ENCODE data around the gene ACTL8. TPM values are rescaled to one million over a fixed set of nuclear protein-coding genes. Genes with fewer than 3 reads are reported as not detected.

Gene ACTL8
- total RNA-seq, 1 donor from 2014 or later, result not detected

DNA sequence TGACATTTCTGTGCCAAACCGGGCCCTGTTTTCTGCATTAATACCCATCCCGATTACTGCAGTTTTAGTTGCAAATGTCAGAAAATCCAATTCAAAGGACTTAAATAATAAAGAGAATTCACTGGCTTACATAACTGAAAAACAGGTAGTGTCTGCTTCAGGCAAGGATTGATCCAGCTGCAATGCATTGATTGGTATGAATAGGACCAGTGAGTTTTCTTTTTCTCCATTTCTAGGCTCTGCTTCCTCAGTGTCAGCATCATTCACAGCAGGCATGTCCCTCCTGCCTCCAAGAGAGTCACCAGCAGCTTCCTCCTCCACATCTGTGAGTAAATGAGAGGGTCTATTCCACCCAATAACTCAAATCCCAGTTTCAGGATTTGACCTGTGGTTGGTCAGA, 33.7 kb upstream of the ACTL8 start:
- no peak overlapping the region for H3K4me3 ChIP-seq (ENCODE audit: low read length in 3 of 3)
- H3K36me3 ChIP-seq (ENCODE audit: control insufficient read depth in 3 of 3, insufficient read depth in 3 of 3, low read length in 3 of 3), result no peaks in the 10 kb centered on the region
- no peaks in the 10 kb centered on the region for H3K9me3 ChIP-seq (ENCODE audit: control insufficient read depth in 3 of 3, low read length in 3 of 3)
- H3K4me1 ChIP-seq (ENCODE audit: control insufficient read depth in 3 of 3, insufficient read depth in 3 of 3, low read length in 3 of 3), result no peaks in the 10 kb centered on the region
- no peak overlapping the region for H3K9ac ChIP-seq (ENCODE audit: low read depth in 1 of 3, low read length in 3 of 3)
- no peak overlapping the region for H3K27ac ChIP-seq (ENCODE audit: low read depth, low read length)
- peaks cover 6 to 21% (median 12%) of the 10 kb centered on the region in 3 donors for H3K27me3 ChIP-seq (ENCODE audit: control insufficient read depth in 3 of 3, insufficient read depth in 3 of 3, low read length in 3 of 3)

- H3K27me3 ChIP-seq (ENCODE audit: control insufficient read depth in 3 of 3, insufficient read depth in 3 of 3, low read length in 3 of 3), result peaks cover 6 to 10% (median 8%) of the 10 kb centered on the region in 3 donors
- H3K27ac ChIP-seq (ENCODE audit: low read depth, low read length), result no peak overlapping the region
Measured at GRCh38 chr1:17723684-17724083, 31.4 kb upstream of the ACTL8 start.

DNA sequence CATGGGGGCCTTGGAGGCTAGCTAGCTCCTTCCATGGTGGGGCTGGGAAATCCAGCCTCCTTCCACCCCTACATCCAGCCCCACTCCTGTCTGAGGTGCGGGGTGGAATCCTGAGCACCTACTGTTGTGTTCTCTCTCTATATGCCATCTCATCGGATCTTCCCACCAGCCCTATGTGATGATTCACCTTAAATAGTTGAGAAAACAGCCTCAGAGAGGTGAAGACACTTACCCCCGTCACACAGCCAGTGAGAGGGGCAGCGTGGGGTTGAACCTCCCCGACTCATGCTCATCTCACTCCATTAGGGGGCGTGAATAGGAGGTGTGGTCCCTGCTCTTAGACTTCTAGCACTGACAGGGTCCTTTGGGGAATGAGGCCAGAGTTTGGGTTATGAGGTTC, 31.0 kb upstream of the ACTL8 start:
- H3K27me3 ChIP-seq (ENCODE audit: control insufficient read depth in 3 of 3, insufficient read depth in 3 of 3, low read length in 3 of 3), result peaks cover 6 to 12% (median 11%) of the 10 kb centered on the region in 3 donors
- H3K9me3 ChIP-seq (ENCODE audit: control insufficient read depth in 3 of 3, low read length in 3 of 3), result no peaks in the 10 kb centered on the region
- H3K4me3 ChIP-seq (ENCODE audit: low read length in 3 of 3), result no peak overlapping the region
- no peaks in the 10 kb centered on the region for H3K4me1 ChIP-seq (ENCODE audit: control insufficient read depth in 3 of 3, insufficient read depth in 3 of 3, low read length in 3 of 3)
- H3K36me3 ChIP-seq (ENCODE audit: control insufficient read depth in 3 of 3, insufficient read depth in 3 of 3, low read length in 3 of 3), result no peaks in the 10 kb centered on the region
- no peak overlapping the region for H3K27ac ChIP-seq (ENCODE audit: low read depth, low read length)
- H3K9ac ChIP-seq (ENCODE audit: low read depth in 1 of 3, low read length in 3 of 3), result no peak overlapping the region

More at GRCh38 chr1:17723684-17724083, 31.4 kb upstream of the ACTL8 start:
- Histone ChIP-seq H3K4me1 (ENCODE audit: control insufficient read depth in 3 of 3, insufficient read depth in 3 of 3, low read length in 3 of 3) (no peaks in the 10 kb centered on the region), H3K9me3 (ENCODE audit: control insufficient read depth in 3 of 3, low read length in 3 of 3) (no peaks in the 10 kb centered on the region), H3K9ac (ENCODE audit: low read depth in 1 of 3, low read length in 3 of 3) (no peak overlapping the region), H3K4me3 (ENCODE audit: low read length in 3 of 3) (no peak overlapping the region), H3K36me3 (ENCODE audit: control insufficient read depth in 3 of 3, insufficient read depth in 3 of 3, low read length in 3 of 3) (no peaks in the 10 kb centered on the region)

GRCh38 chr1:17725084-17725719, 29.9 kb upstream of the ACTL8 start:
- Histone ChIP-seq H3K27ac (ENCODE audit: low read depth, low read length) (no peak overlapping the region), H3K4me3 (ENCODE audit: low read length in 3 of 3) (no peak overlapping the region), H3K9ac (ENCODE audit: low read depth in 1 of 3, low read length in 3 of 3) (no peak overlapping the region), H3K36me3 (ENCODE audit: control insufficient read depth in 3 of 3, insufficient read depth in 3 of 3, low read length in 3 of 3) (no peaks in the 10 kb centered on the region), H3K27me3 (ENCODE audit: control insufficient read depth in 3 of 3, insufficient read depth in 3 of 3, low read length in 3 of 3) (peaks cover 6 to 19% (median 14%) of the 10 kb centered on the region in 3 donors), H3K9me3 (ENCODE audit: control insufficient read depth in 3 of 3, low read length in 3 of 3) (no peaks in the 10 kb centered on the region), H3K4me1 (ENCODE audit: control insufficient read depth in 3 of 3, insufficient read depth in 3 of 3, low read length in 3 of 3) (no peaks in the 10 kb centered on the region)

DNA sequence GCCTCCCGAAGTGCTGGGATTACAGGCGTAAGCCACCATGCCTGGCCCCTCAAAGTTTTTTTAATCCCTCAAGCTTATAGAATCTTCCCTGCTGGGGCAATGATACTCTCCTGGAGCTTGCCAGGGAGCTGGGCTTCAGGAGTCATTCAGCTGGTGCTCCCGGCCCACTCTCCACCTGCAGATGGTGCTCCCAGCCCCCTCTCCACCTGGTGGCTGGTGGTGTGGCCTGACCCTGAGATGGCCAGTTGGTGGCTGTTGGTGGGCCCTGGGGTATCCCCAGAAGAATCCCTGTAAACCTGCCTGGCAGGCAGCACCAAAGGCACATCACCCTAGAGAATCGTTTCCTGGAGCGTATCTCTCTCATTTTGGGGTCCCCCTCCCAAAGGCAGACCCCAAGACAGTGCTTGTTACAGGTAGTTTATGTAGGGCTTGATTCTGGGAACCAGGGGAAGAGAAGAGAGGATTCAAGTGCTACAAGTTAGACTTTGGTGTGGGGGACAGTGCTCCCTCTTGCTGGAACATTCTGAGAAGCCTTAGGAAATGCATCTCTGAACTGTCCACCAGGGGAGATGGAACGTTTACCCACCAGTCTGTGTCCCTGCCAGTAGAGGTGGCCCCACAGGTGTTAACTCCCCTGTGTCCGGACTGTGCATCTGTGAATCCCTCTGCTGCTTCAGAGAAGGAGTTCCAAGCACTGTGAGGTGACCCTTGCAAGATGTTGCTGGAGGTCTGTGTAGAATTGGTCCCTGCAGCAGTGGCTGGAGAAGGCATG, 29.1 kb upstream of the ACTL8 start:
- Histone ChIP-seq H3K4me3 (ENCODE audit: low read length in 3 of 3) (no peak overlapping the region), H3K9ac (ENCODE audit: low read depth in 1 of 3, low read length in 3 of 3) (no peak overlapping the region), H3K4me1 (ENCODE audit: control insufficient read depth in 3 of 3, insufficient read depth in 3 of 3, low read length in 3 of 3) (no peaks in the 10 kb centered on the region), H3K9me3 (ENCODE audit: control insufficient read depth in 3 of 3, low read length in 3 of 3) (no peaks in the 10 kb centered on the region), H3K27me3 (ENCODE audit: control insufficient read depth in 3 of 3, insufficient read depth in 3 of 3, low read length in 3 of 3) (peaks cover 4 to 19% (median 17%) of the 10 kb centered on the region in 3 donors), H3K36me3 (ENCODE audit: control insufficient read depth in 3 of 3, insufficient read depth in 3 of 3, low read length in 3 of 3) (no peaks in the 10 kb centered on the region), H3K27ac (ENCODE audit: low read depth, low read length) (no peak overlapping the region)

- Histone ChIP-seq H3K27ac (ENCODE audit: low read depth, low read length) (no peak overlapping the region), H3K27me3 (ENCODE audit: control insufficient read depth in 3 of 3, insufficient read depth in 3 of 3, low read length in 3 of 3) (peaks cover 4 to 18% (median 14%) of the 10 kb centered on the region in 3 donors), H3K36me3 (ENCODE audit: control insufficient read depth in 3 of 3, insufficient read depth in 3 of 3, low read length in 3 of 3) (no peaks in the 10 kb centered on the region), H3K4me1 (ENCODE audit: control insufficient read depth in 3 of 3, insufficient read depth in 3 of 3, low read length in 3 of 3) (no peaks in the 10 kb centered on the region), H3K9ac (ENCODE audit: low read depth in 1 of 3, low read length in 3 of 3) (no peak overlapping the region), H3K4me3 (ENCODE audit: low read length in 3 of 3) (no peak overlapping the region), H3K9me3 (ENCODE audit: control insufficient read depth in 3 of 3, low read length in 3 of 3) (no peaks in the 10 kb centered on the region)
Measured at GRCh38 chr1:17728123-17728712, 26.9 kb upstream of the ACTL8 start.

DNA sequence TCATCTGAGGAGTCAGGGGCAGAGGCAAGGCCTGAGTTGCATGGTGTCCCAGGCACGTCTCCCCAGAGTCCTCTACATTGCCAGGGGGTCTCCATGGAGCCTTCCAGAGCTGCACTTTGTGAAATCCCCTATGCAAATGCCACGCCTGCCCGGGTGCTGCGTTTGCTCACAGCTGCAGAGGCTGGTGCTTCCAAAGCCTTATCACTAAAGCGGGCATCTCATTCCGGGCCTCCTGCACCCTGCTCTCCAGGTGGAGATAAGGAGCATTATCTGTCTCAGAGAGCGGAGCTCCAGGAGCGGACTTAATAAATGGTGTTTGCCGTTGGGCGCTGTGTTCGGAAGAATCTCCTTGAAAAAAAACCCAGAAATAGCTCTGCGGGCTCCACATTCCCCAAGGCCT, 25.9 kb upstream of the ACTL8 start:
- Histone ChIP-seq H3K27ac (ENCODE audit: low read depth, low read length) (no peak overlapping the region), H3K4me1 (ENCODE audit: control insufficient read depth in 3 of 3, insufficient read depth in 3 of 3, low read length in 3 of 3) (no peaks in the 10 kb centered on the region), H3K27me3 (ENCODE audit: control insufficient read depth in 3 of 3, insufficient read depth in 3 of 3, low read length in 3 of 3) (peaks cover 0 to 18% (median 13%) of the 10 kb centered on the region in 3 donors), H3K36me3 (ENCODE audit: control insufficient read depth in 3 of 3, insufficient read depth in 3 of 3, low read length in 3 of 3) (no peaks in the 10 kb centered on the region), H3K9me3 (ENCODE audit: control insufficient read depth in 3 of 3, low read length in 3 of 3) (no peaks in the 10 kb centered on the region), H3K4me3 (ENCODE audit: low read length in 3 of 3) (no peak overlapping the region), H3K9ac (ENCODE audit: low read depth in 1 of 3, low read length in 3 of 3) (no peak overlapping the region)

DNA sequence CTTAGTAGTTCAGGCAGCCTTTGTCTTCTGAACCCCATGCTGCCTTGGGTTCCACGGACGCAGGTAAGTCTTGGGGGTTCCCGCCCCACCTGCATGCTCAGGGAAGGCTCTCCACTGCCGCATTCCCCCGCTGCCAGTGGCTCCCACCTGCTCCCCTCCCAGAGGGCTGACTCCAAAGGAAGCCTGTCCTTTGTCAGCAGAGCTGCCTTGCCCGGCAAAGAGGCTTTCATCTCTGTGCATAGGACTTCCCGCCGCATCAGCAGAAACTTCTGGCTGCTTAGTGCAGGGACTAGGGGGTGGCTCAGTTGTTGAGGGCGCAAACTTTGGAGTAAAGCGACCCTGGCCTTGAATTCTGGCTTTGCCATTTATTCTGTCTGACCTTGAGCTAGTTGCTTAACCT, 25.2 kb upstream of the ACTL8 start:
- no peak overlapping the region for H3K9ac ChIP-seq (ENCODE audit: low read depth in 1 of 3, low read length in 3 of 3)
- H3K4me3 ChIP-seq (ENCODE audit: low read length in 3 of 3), result no peak overlapping the region
- peaks cover 0 to 19% (median 13%) of the 10 kb centered on the region in 3 donors for H3K27me3 ChIP-seq (ENCODE audit: control insufficient read depth in 3 of 3, insufficient read depth in 3 of 3, low read length in 3 of 3)
- no peaks in the 10 kb centered on the region for H3K4me1 ChIP-seq (ENCODE audit: control insufficient read depth in 3 of 3, insufficient read depth in 3 of 3, low read length in 3 of 3)
- no peaks in the 10 kb centered on the region for H3K9me3 ChIP-seq (ENCODE audit: control insufficient read depth in 3 of 3, low read length in 3 of 3)
- H3K36me3 ChIP-seq (ENCODE audit: control insufficient read depth in 3 of 3, insufficient read depth in 3 of 3, low read length in 3 of 3), result no peaks in the 10 kb centered on the region
- H3K27ac ChIP-seq (ENCODE audit: low read depth, low read length), result no peak overlapping the region

DNA sequence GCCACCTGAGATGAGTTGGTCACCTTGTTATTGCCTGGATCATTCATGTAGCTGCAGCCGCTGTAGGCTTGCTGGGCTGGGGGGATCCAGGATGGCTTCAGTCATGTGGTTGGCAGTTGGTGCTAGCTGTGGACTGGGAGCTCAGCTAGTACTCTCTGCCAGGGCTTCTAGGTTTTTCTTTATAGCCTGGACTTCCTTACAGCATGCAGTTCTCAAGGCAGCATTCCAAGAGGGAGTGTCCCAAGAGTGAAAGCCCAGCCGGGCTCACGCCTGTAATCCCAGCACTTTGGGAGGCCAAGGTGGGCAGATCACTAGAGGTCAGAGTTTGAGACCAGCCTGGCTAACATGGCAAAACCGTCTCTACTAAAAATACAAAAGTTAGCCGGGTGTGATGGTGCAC, 23.7 kb upstream of the ACTL8 start:
- Histone ChIP-seq H3K27ac (ENCODE audit: low read depth, low read length) (no peak overlapping the region), H3K9me3 (ENCODE audit: control insufficient read depth in 3 of 3, low read length in 3 of 3) (no peaks in the 10 kb centered on the region), H3K4me1 (ENCODE audit: control insufficient read depth in 3 of 3, insufficient read depth in 3 of 3, low read length in 3 of 3) (no peaks in the 10 kb centered on the region), H3K36me3 (ENCODE audit: control insufficient read depth in 3 of 3, insufficient read depth in 3 of 3, low read length in 3 of 3) (no peaks in the 10 kb centered on the region), H3K27me3 (ENCODE audit: control insufficient read depth in 3 of 3, insufficient read depth in 3 of 3, low read length in 3 of 3) (peaks cover 2 to 27% (median 19%) of the 10 kb centered on the region in 3 donors), H3K4me3 (ENCODE audit: low read length in 3 of 3) (no peak overlapping the region), H3K9ac (ENCODE audit: low read depth in 1 of 3, low read length in 3 of 3) (no peak overlapping the region)

GRCh38 chr1:17732475-17732874, 22.7 kb upstream of the ACTL8 start:
- Histone ChIP-seq H3K4me3 (ENCODE audit: low read length in 3 of 3) (no peak overlapping the region), H3K27me3 (ENCODE audit: control insufficient read depth in 3 of 3, insufficient read depth in 3 of 3, low read length in 3 of 3) (peaks cover 2 to 36% (median 29%) of the 10 kb centered on the region in 3 donors), H3K4me1 (ENCODE audit: control insufficient read depth in 3 of 3, insufficient read depth in 3 of 3, low read length in 3 of 3) (no peaks in the 10 kb centered on the region), H3K27ac (ENCODE audit: low read depth, low read length) (no peak overlapping the region), H3K9ac (ENCODE audit: low read depth in 1 of 3, low read length in 3 of 3) (no peak overlapping the region), H3K36me3 (ENCODE audit: control insufficient read depth in 3 of 3, insufficient read depth in 3 of 3, low read length in 3 of 3) (no peaks in the 10 kb centered on the region), H3K9me3 (ENCODE audit: control insufficient read depth in 3 of 3, low read length in 3 of 3) (no peaks in the 10 kb centered on the region)
